22Rv1 (cell line): Measurements from ENCODE around the gene PTBP3.

Experiments
- CTCF ChIP-seq: fragments of 450-650 bp; IDR thresholded peaks from 2 replicates; pipeline ENCODE4 v1.5.1; 2017; ENCODE audit warnings: mild to moderate bottlenecking
- ZFX ChIP-seq: fragments of 450-650 bp; IDR thresholded peaks from 2 replicates; pipeline ENCODE4 v1.6.1; 2017; ENCODE audit warnings: antibody characterized with exemption, borderline replicate concordance

GRCh38 chr9:112179816-112180215 lies 153.6 kb downstream of the PTBP3 start:
- TF ChIP-seq CTCF (no peak), ZFX (no peak)
